HG02623 (cell line): ENCODE results near the gene TOGARAM1.
"Not testable (repeated sequence)": the region's sequence is repeated elsewhere in the genome, so short reads cannot be mapped to it uniquely, and the experiment has no call there.

Source experiments
- ATAC-seq: cut with Tn5 transposase; IDR thresholded peaks from one replicate; pipeline ENCODE4 v1.9.1; 2021; ENCODE audit warnings: moderate library complexity; ENCODE audit not compliant: unreplicated experiment

TOGARAM1 gene

GRCh38 chr14:45038256-45038655 is 76.3 kb downstream of the TOGARAM1 start:
- ATAC-seq, result no peak

GRCh38 chr14:45038865-45039264 is 76.9 kb downstream of the TOGARAM1 start:
- no peak for ATAC-seq

- ATAC-seq, result no peak
Observed at GRCh38 chr14:45039390-45039789, 77.4 kb downstream of the TOGARAM1 start.

GRCh38 chr14:45041641-45042040 is 79.7 kb downstream of the TOGARAM1 start:
- ATAC-seq, result no peak

GRCh38 chr14:45044638-45045037 is 82.6 kb downstream of the TOGARAM1 start:
- ATAC-seq, result no peak

- ATAC-seq, result no peak
Observed at GRCh38 chr14:45048385-45048784, 86.4 kb downstream of the TOGARAM1 start.

GRCh38 chr14:45051180-45051579 is 89.2 kb downstream of the TOGARAM1 start:
- ATAC-seq, result no peak

GRCh38 chr14:45051896-45052295 is 89.9 kb downstream of the TOGARAM1 start:
- ATAC-seq, result no peak

DNA sequence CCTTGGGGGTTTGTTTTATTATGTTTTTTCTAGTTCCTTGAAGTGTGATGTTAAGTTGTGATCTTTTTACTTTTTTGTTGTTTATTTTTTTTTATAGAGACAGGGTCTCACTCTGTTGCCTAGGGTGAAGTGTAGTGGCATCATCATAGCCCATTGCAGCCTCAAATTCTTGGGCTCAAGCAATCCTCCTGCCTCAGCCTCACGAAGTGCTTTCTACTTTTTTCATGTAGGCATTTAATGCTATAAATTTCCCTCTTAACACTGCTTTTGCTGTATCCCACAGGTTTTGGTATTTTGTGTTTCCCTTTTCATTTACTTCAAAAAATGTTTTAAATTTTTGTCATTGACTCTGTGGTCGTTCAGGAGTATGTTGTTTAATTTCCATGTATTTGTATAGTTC is 95.4 kb downstream of the TOGARAM1 start:
- ATAC-seq, result no peak

GRCh38 chr14:45057881-45058364 is 95.9 kb downstream of the TOGARAM1 start:
- no peak for ATAC-seq

DNA sequence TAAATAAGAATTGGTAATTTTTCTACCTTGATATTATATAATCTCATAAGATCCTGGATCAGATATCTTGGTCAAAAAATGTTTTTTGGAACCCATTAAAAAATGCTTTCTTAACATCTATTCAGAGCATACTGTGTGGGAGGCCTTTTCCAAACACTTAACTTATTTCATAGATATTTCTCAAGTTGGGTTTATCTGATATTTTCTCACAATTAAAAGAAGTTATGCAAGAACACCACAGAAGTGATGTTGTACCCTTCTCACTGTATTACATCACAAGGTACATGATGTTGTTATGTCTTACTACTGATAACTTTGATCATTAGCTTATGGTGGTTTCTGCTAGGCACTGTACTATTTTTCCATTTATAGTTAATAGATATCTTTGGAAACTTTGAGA is 98.6 kb downstream of the TOGARAM1 start:
- no peak for ATAC-seq

- ATAC-seq, result no peak
Observed at GRCh38 chr14:45065540-45065939, 103.5 kb downstream of the TOGARAM1 start.

GRCh38 chr14:45065956-45066355 is 104.0 kb downstream of the TOGARAM1 start:
- no peak for ATAC-seq

DNA sequence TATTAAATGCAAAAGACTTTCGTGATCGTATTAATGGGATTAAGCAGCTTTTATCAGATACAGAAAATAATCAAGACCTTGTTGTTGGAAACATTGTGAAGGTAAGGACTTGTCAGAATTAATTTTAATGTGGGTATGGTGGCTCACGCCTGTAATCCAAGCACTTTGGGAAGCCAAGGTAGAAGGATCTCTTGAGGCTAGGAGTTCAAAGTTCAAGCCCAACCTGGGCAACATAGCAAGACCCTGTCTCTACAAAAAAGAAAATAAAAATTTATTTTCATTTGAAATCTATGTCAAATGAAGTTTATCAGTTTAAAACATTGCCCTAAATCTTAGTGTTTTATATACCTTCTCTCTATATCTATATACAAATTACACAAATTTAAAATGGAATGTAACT is 104.7 kb downstream of the TOGARAM1 start:
- no peak for ATAC-seq

GRCh38 chr14:45068396-45068795 is 106.4 kb downstream of the TOGARAM1 start:
- ATAC-seq, result no peak

GRCh38 chr14:45070215-45070614 is 108.2 kb downstream of the TOGARAM1 start:
- ATAC-seq, result no peak

DNA sequence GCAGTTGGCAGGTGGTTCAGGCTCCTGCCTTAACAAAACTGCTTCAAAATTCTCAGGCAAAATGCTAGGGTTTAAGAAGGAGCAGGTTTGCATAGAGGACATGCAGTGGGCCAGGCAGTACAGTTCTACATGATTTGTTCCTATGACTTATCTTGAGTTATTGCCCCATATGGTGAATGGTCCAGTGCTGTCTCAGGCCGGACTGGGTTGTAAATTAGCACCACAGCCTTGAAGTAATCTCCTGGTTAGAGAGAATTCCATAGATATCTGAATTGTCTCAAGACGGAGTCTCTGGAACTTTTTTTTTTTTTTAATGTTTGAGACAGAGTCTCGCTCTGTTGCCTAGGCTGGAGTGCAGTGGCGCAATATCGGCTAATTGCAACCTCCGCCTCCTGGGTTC is 110.1 kb downstream of the TOGARAM1 start:
- ATAC-seq, result no peak

- no peak for ATAC-seq
Observed at GRCh38 chr14:45073231-45073879, 111.4 kb downstream of the TOGARAM1 start.

GRCh38 chr14:45078323-45078722 is 116.3 kb downstream of the TOGARAM1 start:
- no peak for ATAC-seq

- ATAC-seq, result not testable (repeated sequence)
Observed at GRCh38 chr14:45080416-45080968, 118.5 kb downstream of the TOGARAM1 start.

DNA sequence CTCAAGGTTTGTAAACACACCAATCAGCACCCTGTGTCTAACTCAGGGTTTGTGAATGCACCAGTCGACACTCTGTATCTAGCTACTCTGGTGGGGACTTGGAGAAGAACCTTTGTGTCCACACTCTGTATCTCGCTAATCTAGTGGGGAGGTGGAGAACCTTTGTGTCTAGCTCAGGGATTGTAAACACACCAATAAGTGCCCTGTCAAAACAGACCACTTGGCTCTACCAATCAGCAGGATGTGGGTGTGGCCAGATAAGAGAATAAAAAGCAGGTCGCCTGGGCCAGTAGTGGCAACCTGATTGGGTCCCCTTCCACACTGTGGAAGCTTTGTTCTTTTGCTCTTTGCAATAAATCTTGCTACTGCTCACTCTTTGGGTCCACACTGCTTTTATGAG is 119.1 kb downstream of the TOGARAM1 start:
- ATAC-seq, result not testable (repeated sequence)

DNA sequence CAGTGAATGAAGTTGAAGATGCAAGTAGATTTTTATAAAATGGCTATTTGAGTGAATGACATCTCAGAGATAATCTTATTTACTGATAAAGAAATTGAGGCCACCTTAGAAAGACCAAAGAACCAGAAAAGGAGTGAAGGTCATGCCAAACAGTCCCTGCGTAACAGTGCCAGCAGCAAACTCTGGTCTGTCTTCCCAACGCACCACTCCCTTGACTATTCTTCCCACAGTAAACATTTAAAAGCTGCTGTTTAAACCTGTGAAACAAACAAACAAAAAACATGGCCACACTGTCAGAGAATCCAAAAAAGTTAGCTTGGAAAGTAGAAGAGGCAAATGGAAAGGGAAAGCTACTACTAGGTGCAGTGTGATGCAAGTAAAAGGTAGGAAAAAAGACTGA is 120.4 kb downstream of the TOGARAM1 start:
- ATAC-seq, result no peak

GRCh38 chr14:45083617-45083975 is 121.6 kb downstream of the TOGARAM1 start:
- ATAC-seq, result peak; percentile 3
